Measurements from ENCODE around the gene SENP6.
"Not testable (repeated sequence)": the region's sequence is repeated elsewhere in the genome, so short reads cannot be mapped to it uniquely, and the experiment has no call there.

Gene SENP6

DNA sequence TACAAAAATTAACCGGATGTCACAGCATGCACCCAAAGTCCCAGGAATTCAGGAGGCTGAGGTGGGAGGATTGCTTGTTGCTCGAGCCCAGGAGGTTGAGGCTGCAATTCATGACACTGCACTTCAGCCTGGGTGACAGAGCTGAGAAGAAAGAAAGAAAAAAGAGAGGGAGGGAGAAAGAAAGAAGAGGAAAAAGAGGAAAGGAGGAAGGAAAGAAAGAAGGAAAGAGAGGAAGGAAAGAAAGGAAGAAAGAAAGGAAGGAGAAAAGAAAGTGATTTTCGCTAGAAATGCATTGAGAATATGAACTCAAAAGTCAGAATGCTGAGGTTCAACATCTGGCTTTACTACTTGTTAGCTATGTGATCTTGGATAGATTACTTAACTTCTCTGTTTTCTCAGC, 6.6 kb downstream of the SENP6 start:
- no peak for DNase-seq (ENCODE audit: low spot score)

- DNase-seq (ENCODE audit: low spot score) = no peak
These were observed 7.4 kb downstream of the SENP6 start for GRCh38 chr6:75608956-75609533.

GRCh38 chr6:75609639-75610590, 8.2 kb downstream of the SENP6 start:
- no peak for DNase-seq (ENCODE audit: low spot score)

- no peak for DNase-seq (ENCODE audit: low spot score)
These were observed 9.5 kb downstream of the SENP6 start for GRCh38 chr6:75611011-75611701.

- DNase-seq (ENCODE audit: low spot score) = no peak
These were observed 10.2 kb downstream of the SENP6 start for GRCh38 chr6:75611702-75612375.

GRCh38 chr6:75612434-75612833, 10.8 kb downstream of the SENP6 start:
- no peak for DNase-seq (ENCODE audit: low spot score)

DNA sequence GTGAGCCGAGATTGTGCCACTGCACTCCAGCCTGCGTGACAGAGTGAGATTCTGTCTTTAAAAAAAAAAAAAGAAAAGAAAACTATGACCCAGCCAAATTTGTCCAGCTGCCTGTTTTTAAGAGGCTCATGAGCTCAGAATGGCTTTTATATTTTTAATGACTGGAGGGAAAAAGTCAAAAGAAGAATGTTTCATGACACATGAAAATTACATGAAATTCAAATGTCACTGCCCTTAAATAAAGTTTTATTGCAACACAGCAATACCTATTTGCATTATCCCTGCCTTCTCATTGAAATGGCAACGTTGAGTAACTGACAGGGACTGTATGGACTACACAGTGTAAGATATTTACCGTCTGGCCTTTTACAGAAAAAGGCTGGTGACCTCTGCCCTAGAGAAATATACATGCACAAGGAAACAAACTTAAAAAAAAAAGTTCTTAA, 11.4 kb downstream of the SENP6 start:
- no peak for DNase-seq (ENCODE audit: low spot score)

GRCh38 chr6:75618437-75618836, 16.8 kb downstream of the SENP6 start:
- DNase-seq (ENCODE audit: low spot score) = no peak

GRCh38 chr6:75619230-75619899, 17.7 kb downstream of the SENP6 start:
- no peak for DNase-seq (ENCODE audit: low spot score)

- no peak for DNase-seq (ENCODE audit: low spot score)
These were observed 19.0 kb downstream of the SENP6 start for GRCh38 chr6:75620381-75621304.

DNA sequence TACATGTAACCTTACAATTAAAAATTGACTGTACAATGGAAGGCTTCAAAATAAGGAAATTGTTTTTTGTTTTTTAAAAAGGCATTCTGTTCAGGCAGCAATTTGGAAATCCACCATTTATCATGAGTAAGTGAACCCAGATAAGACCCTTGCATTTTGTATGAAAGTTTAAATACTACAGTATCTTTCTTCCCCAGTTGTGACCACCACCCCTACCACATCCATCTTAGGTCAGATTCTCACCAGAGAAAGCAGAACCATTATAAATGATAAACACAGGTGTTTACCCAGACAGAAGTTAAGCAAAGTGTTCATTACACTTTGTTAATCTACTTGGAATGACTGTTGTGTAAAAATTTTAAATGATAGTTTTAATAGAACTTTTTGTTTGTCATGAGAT, 20.2 kb downstream of the SENP6 start:
- no peak for DNase-seq (ENCODE audit: low spot score)

DNA sequence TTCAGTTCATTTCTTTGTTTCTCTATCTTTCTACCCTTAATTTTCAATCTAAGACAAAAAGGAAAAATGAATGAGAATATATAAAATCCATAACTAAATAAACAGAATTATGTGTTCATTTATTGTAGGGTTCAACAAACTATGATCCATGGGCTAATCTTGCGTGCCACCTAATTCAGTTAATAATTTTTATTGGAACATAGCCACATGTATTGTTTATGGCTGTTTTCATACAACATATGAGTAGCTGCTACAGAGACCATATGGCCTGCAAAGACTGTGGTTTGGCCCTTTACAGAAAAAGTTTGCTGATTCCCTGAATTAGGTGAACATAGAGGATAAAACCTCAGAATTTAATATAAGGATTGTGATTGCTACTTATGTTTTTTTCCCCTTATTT, 21.8 kb downstream of the SENP6 start:
- no peak for DNase-seq (ENCODE audit: low spot score)

- no peak for DNase-seq (ENCODE audit: low spot score)
These were observed 22.7 kb downstream of the SENP6 start for GRCh38 chr6:75624335-75624734.

GRCh38 chr6:75624988-75625387, 23.3 kb downstream of the SENP6 start:
- no peak for DNase-seq (ENCODE audit: low spot score)

- no peak for DNase-seq (ENCODE audit: low spot score)
These were observed 24.9 kb downstream of the SENP6 start for GRCh38 chr6:75626561-75626960.

- DNase-seq (ENCODE audit: low spot score) = not testable (repeated sequence)
These were observed 26.0 kb downstream of the SENP6 start for GRCh38 chr6:75627708-75628107.

GRCh38 chr6:75631859-75632635, 30.4 kb downstream of the SENP6 start:
- no peak for DNase-seq (ENCODE audit: low spot score)

- no peak for DNase-seq (ENCODE audit: low spot score)
These were observed 31.4 kb downstream of the SENP6 start for GRCh38 chr6:75633045-75633444.

DNA sequence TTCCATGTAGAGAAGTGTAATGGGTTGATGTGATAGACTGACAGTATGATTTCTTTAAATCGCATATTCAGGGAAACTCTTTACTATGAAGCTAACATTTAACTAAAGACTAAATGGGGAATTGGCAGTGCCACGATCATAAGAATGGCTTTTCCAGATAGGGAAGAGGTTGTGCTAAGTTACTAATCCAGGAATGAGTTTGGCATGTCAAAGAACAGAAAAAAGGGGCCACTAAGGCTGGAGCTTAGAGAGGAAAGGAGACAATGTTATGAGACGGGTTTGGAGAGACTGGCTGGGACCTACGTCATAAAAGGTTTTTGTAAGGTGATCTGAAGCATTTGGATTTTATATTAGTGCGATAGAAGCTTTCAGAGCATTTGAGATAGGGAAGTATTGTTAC, 40.6 kb downstream of the SENP6 start:
- no peak for DNase-seq (ENCODE audit: low spot score)

GRCh38 chr6:75643173-75643572, 41.5 kb downstream of the SENP6 start:
- no peak for DNase-seq (ENCODE audit: low spot score)

Data from SW480 (cell line).